SK-N-SH (cell line): ENCODE measurements around the gene ETV1. TPM values are rescaled to one million over a fixed set of nuclear protein-coding genes. Genes with fewer than 3 reads are reported as not detected.

ENCODE experiments used
- CTCF ChIA-PET: fragments of 300-600, 350-600 bp; formaldehyde crosslinking; extraction: SDS; loops from one replicate; lab custom pipeline; 2021; lab: Yijun Ruan, JAX
- POLR2A ChIA-PET: fragments of 350-600 bp; sonication (Branson Sonifier 250); formaldehyde crosslinking; extraction: SDS; loops from one replicate; lab custom pipeline; 2020; ENCODE audit warnings: antibody characterized with exemption, inconsistent platforms; lab: Yijun Ruan, JAX
- DNase-seq: peaks from one replicate; pipeline ENCODE4 v3.0.0; 2012
- H2AFZ ChIP-seq: fragments of 200-600 bp; sonication (generic); 2 replicates; pipeline ENCODE4 v1.8.1; 2016; ENCODE audit warnings: antibody characterized with exemption, mild to moderate bottlenecking, low read depth
- H3F3A ChIP-seq: fragments of 200-600 bp; sonication (generic); replicated peaks from 2 replicates; pipeline ENCODE3; 2016; ENCODE audit warnings: antibody characterized with exemption, mild to moderate bottlenecking; ENCODE audit not compliant: insufficient read depth
- H3K27ac ChIP-seq, 2 experiments: fragments of 200-500 bp in 1 of 2; fragments of 200-600 bp in 1 of 2; sonication (Bioruptor generic) in 1 of 2; sonication (generic), shearing (Covaris generic) in 1 of 2; 2 replicates each; pipeline versions ENCODE4 v1.5.1 to v1.6.1; 2014 to 2016; ENCODE audit warnings: low read depth in 2 of 2, inconsistent platforms in 1 of 2, low read length in 1 of 2, mild to moderate bottlenecking in 1 of 2, mixed read lengths in 1 of 2
- H3K27me3 ChIP-seq: fragments of 200-600 bp; sonication (generic), shearing (Covaris generic); 2 replicates; pipeline ENCODE4 v1.6.1; 2016; ENCODE audit warnings: mixed run types; ENCODE audit not compliant: insufficient read depth
- H3K36me3 ChIP-seq, 2 experiments: fragments of 200-500 bp in 1 of 2; fragments of 200-600 bp in 1 of 2; sonication (Bioruptor generic) in 1 of 2; sonication (generic) in 1 of 2; replicated peaks in 1 of 2; 2 replicates each; pipeline versions ENCODE3 to v1.5.1; 2014 to 2016; ENCODE audit warnings: low read length in 1 of 2, mild to moderate bottlenecking in 1 of 2; ENCODE audit not compliant: insufficient read depth in 2 of 2, control insufficient read depth in 1 of 2
- H3K4me1 ChIP-seq, 2 experiments: fragments of 200-500 bp in 1 of 2; fragments of 200-600 bp in 1 of 2; sonication (Bioruptor generic) in 1 of 2; sonication (generic), shearing (Covaris generic) in 1 of 2; 2 replicates each; pipeline versions ENCODE4 v1.5.1 to v1.6.1; 2014 to 2016; ENCODE audit warnings: low read depth in 1 of 2, low read length in 1 of 2, mixed run types in 1 of 2; ENCODE audit not compliant: insufficient read depth in 2 of 2, control insufficient read depth in 1 of 2
- H3K4me2 ChIP-seq: fragments of 200-600 bp; sonication (generic), shearing (Covaris generic); 2 replicates; pipeline ENCODE4 v1.6.1; 2017; ENCODE audit warnings: mixed run types
- H3K4me3 ChIP-seq, 2 experiments: fragments of 200-500 bp in 1 of 2; fragments of 200-600 bp in 1 of 2; sonication (Bioruptor generic) in 1 of 2; sonication (generic), shearing (Covaris generic) in 1 of 2; 2 replicates each; pipeline versions ENCODE4 v1.5.1 to v1.8.1; 2014 to 2016; ENCODE audit warnings: low read depth in 2 of 2, inconsistent platforms in 1 of 2, low read length in 1 of 2, mild to moderate bottlenecking in 1 of 2, mixed read lengths in 1 of 2, moderate library complexity in 1 of 2
- H3K79me2 ChIP-seq: fragments of 200-600 bp; sonication (generic); 2 replicates; pipeline ENCODE4 v1.8.1; 2017; ENCODE audit warnings: mild to moderate bottlenecking; ENCODE audit not compliant: insufficient read depth
- H3K9ac ChIP-seq: fragments of 200-600 bp; sonication (generic); 2 replicates; pipeline ENCODE4 v1.6.1; 2017; ENCODE audit warnings: mixed run types
- H3K9me2 ChIP-seq: fragments of 200-600 bp; sonication (generic); 2 replicates; pipeline ENCODE4 v1.6.1; 2017; ENCODE audit warnings: mixed run types
- H3K9me3 ChIP-seq: fragments of 200-600 bp; sonication (generic); 2 replicates; pipeline ENCODE4 v1.6.1; 2017; ENCODE audit warnings: mixed run types, mild to moderate bottlenecking, moderate library complexity
- H4K20me1 ChIP-seq: fragments of 200-600 bp; sonication (generic); 2 replicates; pipeline ENCODE4 v1.6.1; 2017; ENCODE audit warnings: mild to moderate bottlenecking, mixed run types; ENCODE audit not compliant: insufficient read depth
- CHD2 ChIP-seq: fragments of 150-350 bp; IDR thresholded peaks from 2 replicates; pipeline ENCODE4 v1.6.1; 2018; ENCODE audit warnings: low read length; ENCODE audit not compliant: partially characterized antibody
- CTCF ChIP-seq: fragments of 200-600 bp; sonication (generic); IDR thresholded peaks from 2 replicates; pipeline ENCODE4 v1.6.1; 2017; ENCODE audit warnings: antibody characterized with exemption, mild to moderate bottlenecking, moderate library complexity
- ELF1 ChIP-seq: IDR thresholded peaks from 2 replicates; pipeline ENCODE4 v1.4.0; 2012
- JUND ChIP-seq: IDR thresholded peaks from 2 replicates; pipeline ENCODE4 v1.4.0; 2012
- MAX ChIP-seq: IDR thresholded peaks from 2 replicates; pipeline ENCODE4 v1.4.0; 2012; ENCODE audit warnings: low read depth
- MXI1 ChIP-seq: IDR thresholded peaks from 2 replicates; pipeline ENCODE4 v1.6.1; 2012; ENCODE audit warnings: mild to moderate bottlenecking, low read depth, low read length, improper control_type of control experiment
- NFIC ChIP-seq: IDR thresholded peaks from 2 replicates; pipeline ENCODE4 v1.4.0; 2012; ENCODE audit warnings: borderline replicate concordance
- NRF1 ChIP-seq: IDR thresholded peaks from 2 replicates; pipeline ENCODE4 v1.6.1; 2012; ENCODE audit warnings: low read depth, mild to moderate bottlenecking, low read length
- POLR2AphosphoS5 ChIP-seq: IDR thresholded peaks from 2 replicates; pipeline ENCODE4 v1.6.1; 2012; ENCODE audit warnings: low read depth, low read length
- RCOR1 ChIP-seq: fragments of 150-350 bp; IDR thresholded peaks from 2 replicates; pipeline ENCODE4 v1.6.1; 2017; ENCODE audit warnings: antibody characterized with exemption, low read length
- REST ChIP-seq: IDR thresholded peaks from 2 replicates; pipeline ENCODE4 v1.6.1; 2012; ENCODE audit warnings: mild to moderate bottlenecking, low read depth, low read length, moderate library complexity
- RFX5 ChIP-seq: IDR thresholded peaks from 2 replicates; pipeline ENCODE4 v1.6.1; 2012; ENCODE audit warnings: mild to moderate bottlenecking, improper control_type of control experiment, low read length
- RXRA ChIP-seq: IDR thresholded peaks from 2 replicates; pipeline ENCODE4 v1.4.0; 2012; ENCODE audit warnings: low read depth, mild to moderate bottlenecking, borderline replicate concordance
- SIN3A ChIP-seq: IDR thresholded peaks from 2 replicates; pipeline ENCODE4 v1.6.1; 2012; ENCODE audit warnings: low read depth, mild to moderate bottlenecking, low read length, moderate library complexity, borderline replicate concordance
- SMC3 ChIP-seq: IDR thresholded peaks from 2 replicates; pipeline ENCODE4 v1.6.1; 2012; ENCODE audit warnings: low read depth, low read length, improper control_type of control experiment
- TAF1 ChIP-seq: IDR thresholded peaks from 2 replicates; pipeline ENCODE4 v1.6.1; 2012; ENCODE audit warnings: low read depth, mild to moderate bottlenecking, low read length, moderate library complexity, borderline replicate concordance
- TEAD4 ChIP-seq: IDR thresholded peaks from 2 replicates; pipeline ENCODE4 v1.4.0; 2012; ENCODE audit warnings: mild to moderate bottlenecking, borderline replicate concordance; ENCODE audit not compliant: insufficient read depth
- USF1 ChIP-seq: IDR thresholded peaks from 2 replicates; pipeline ENCODE4 v1.4.0; 2012; ENCODE audit warnings: low read depth, borderline replicate concordance
- USF2 ChIP-seq: fragments of 150-350 bp; IDR thresholded peaks from 2 replicates; pipeline ENCODE4 v1.6.1; 2017; ENCODE audit warnings: antibody characterized with exemption, low read length, low read depth, borderline replicate concordance
- ZBTB33 ChIP-seq: IDR thresholded peaks from 2 replicates; pipeline ENCODE4 v1.4.0; 2012; ENCODE audit warnings: low read depth, borderline replicate concordance
- WGBS: methylation state at CpG from one replicate; pipeline ENCODE4 v1.1.6; 2017; ENCODE audit warnings: low lambda C conversion rate; 5-methylcytosine and 5-hydroxymethylcytosine counted together
- polyA plus RNA-seq, 3 experiments: library from polyadenylated mRNA; depleted of rRNA; stranded (reverse); fragments of >200 nt; gene quantifications; 2 replicates each; pipeline ENCODE4 v1.2.3, GENCODE V29; 2012

The ETV1 gene
- polyA plus RNA-seq, 1 of the 3 experiments (the other 2 are of a cell fraction): 24.9 TPM

GRCh38 chr7:13904007-13904406 lies 85.5 kb downstream of the ETV1 start:
- Histone ChIP-seq H3K79me2 (no peaks in the 10 kb centered on the region), H3K4me3 (no peak overlapping the region), H3F3A (peaks cover 4% of the 10 kb centered on the region), H3K9me3 (no peaks in the 10 kb centered on the region), H3K9me2 (no peaks in the 10 kb centered on the region), H3K9ac (no peak overlapping the region), H3K36me3 (peaks cover under 1 to 11% of the 10 kb centered on the region in 2 experiments), H3K27me3 (no peaks in the 10 kb centered on the region), H4K20me1 (no peaks in the 10 kb centered on the region), H3K4me2 (no peak overlapping the region)
- DNase-seq: no peak
- no peak for TF ChIP-seq TEAD4
- TF ChIP-seq NRF1: no peak
- TF ChIP-seq MXI1: no peak
- TF ChIP-seq RXRA: no peak
- TF ChIP-seq JUND: no peak
- TF ChIP-seq TAF1: no peak
- TF ChIP-seq ZBTB33: no peak
- TF ChIP-seq MAX: no peak
- no peak for TF ChIP-seq CHD2
- no peak for TF ChIP-seq RFX5
- TF ChIP-seq NFIC: no peak
- TF ChIP-seq ELF1: no peak
- TF ChIP-seq SMC3: no peak
- TF ChIP-seq USF2: no peak
- TF ChIP-seq USF1: no peak
- no peak for TF ChIP-seq REST
- TF ChIP-seq CTCF: no peak
- TF ChIP-seq SIN3A: no peak
- TF ChIP-seq RCOR1: no peak
- TF ChIP-seq POLR2AphosphoS5: no peak
- TF ChIP-seq, all 33 proteins: peak for 0
- H3K27ac ChIP-seq: peak overlapping the region; percentile 18 to 65; a peak in 3 of 4 replicates
- ChIA-PET POLR2A (no interaction called here), CTCF (no interaction called here)
- peaks cover 3 to 7% of the 10 kb centered on the region in 2 experiments; a peak in 3 of 4 replicates for H3K4me1 ChIP-seq
- H2AFZ ChIP-seq: no peak overlapping the region
- 93% methylated on average over 2 of the region's 2 CpGs for WGBS
